Lung (tissue), 12 donors: Measurements from ENCODE around the gene RRP8. TPM values are rescaled to one million over a fixed set of nuclear protein-coding genes. Genes with fewer than 3 reads are reported as not detected.

ENCODE experiments used
- ATAC-seq: fragments of 200-7000 bp; cut with Tn5 transposase; one replicate; pipeline ENCODE4 v1.9.1; 2020; ENCODE audit warnings: moderate number of reproducible peaks; ENCODE audit not compliant: insufficient read depth, low FRiP score
- DNase-seq, 3 donors: peaks; one replicate each; pipeline ENCODE4 v3.0.0-alpha.2; 2013 to 2017
- H3K27ac ChIP-seq, 2 donors: one replicate each; pipeline ENCODE4 v1.5.1; 2013; ENCODE audit warnings: mild to moderate bottlenecking in 2 of 2, moderate library complexity in 2 of 2, control low read depth in 1 of 2, inconsistent platforms in 1 of 2, low read depth in 1 of 2, low read length in 1 of 2
- H3K27me3 ChIP-seq, 3 donors: one replicate each; pipeline ENCODE4 v1.5.1; 2013; ENCODE audit warnings: low read length in 2 of 3; ENCODE audit not compliant: control insufficient read depth in 3 of 3, insufficient read depth in 3 of 3
- H3K36me3 ChIP-seq, 4 donors: one replicate each; pipeline ENCODE4 v1.5.1; 2013; ENCODE audit warnings: low read length in 4 of 4, mild to moderate bottlenecking in 1 of 4, moderate library complexity in 1 of 4; ENCODE audit not compliant: control insufficient read depth in 4 of 4, insufficient read depth in 4 of 4
- H3K4me1 ChIP-seq, 5 donors: one replicate each; pipeline ENCODE4 v1.5.1; 2013; ENCODE audit warnings: low read length in 5 of 5, mild to moderate bottlenecking in 2 of 5, moderate library complexity in 1 of 5; ENCODE audit not compliant: control insufficient read depth in 5 of 5, insufficient read depth in 5 of 5
- H3K4me3 ChIP-seq: one replicate; pipeline ENCODE4 v1.5.1; 2013; ENCODE audit warnings: mild to moderate bottlenecking, control low read depth, moderate library complexity
- H3K9ac ChIP-seq, 2 donors: one replicate each; pipeline ENCODE4 v1.5.1; 2013; ENCODE audit warnings: low read length in 2 of 2, control low read depth in 1 of 2; ENCODE audit not compliant: insufficient read depth in 1 of 2
- H3K9me3 ChIP-seq, 4 donors: one replicate each; pipeline ENCODE4 v1.5.1; 2013; ENCODE audit warnings: low read length in 3 of 4, mild to moderate bottlenecking in 1 of 4, moderate library complexity in 1 of 4; ENCODE audit not compliant: control insufficient read depth in 4 of 4, insufficient read depth in 3 of 4
- CTCF ChIP-seq: IDR thresholded peaks from 2 replicates; pipeline ENCODE4 v1.5.1; 2012; ENCODE audit warnings: mild to moderate bottlenecking; ENCODE audit errors: control extremely low read depth, extremely low read depth
- WGBS, 2 donors: extraction: QIAGEN DNeasy Blood & Tissue Kit; methylation state at CpG; one replicate each; pipeline ENCODE4 v1.1.7; 2013; 5-methylcytosine and 5-hydroxymethylcytosine counted together
- polyA plus RNA-seq, 2 donors: library from polyadenylated mRNA; stranded (reverse); fragments of 200-250 nt; gene quantifications; one replicate each; pipeline ENCODE4 v1.2.1, GENCODE V29; 2013
- total RNA-seq, 2 donors: library from RNA; depleted of rRNA in 1 of 2; stranded (reverse); fragments of >200 nt in 1 of 2; gene quantifications; one replicate each; pipeline ENCODE4 v1.2.1, GENCODE V29; 2014 to 2021
- donor health status: control.
- donor health status: control.
- donor health status: Bipolar disorder and iron deficiency.
- donor health status: healthy.
- donor health status: DM: yes; HTN: yes; CAD: no.

Gene RRP8
- total and polyA plus RNA-seq, 4 donors, result 15.0 to 19.1 (median 16.8) TPM

- TF ChIP-seq CTCF, result no peak
- Histone ChIP-seq H3K4me3 (no peak overlapping the region), H3K27me3 (no peaks in the 10 kb centered on the region), H3K36me3 (peaks cover 14 to 35% (median 29%) of the 10 kb centered on the region in 4 donors), H3K27ac (peak overlapping the region; percentile 88 to 89), H3K9me3 (no peaks in the 10 kb centered on the region), H3K9ac (peak overlapping the region; percentile 31 to 90), H3K4me1 (peaks cover 14 to 55% (median 26%) of the 10 kb centered on the region in 5 donors)
- WGBS, 2 donors, result 12 to 15% methylated on average over 11 of the region's 11 CpGs
- DNase-seq (peak; percentile 97 to 98 (median 97)), ATAC-seq (peak; percentile 50)
Observed at GRCh38 chr11:6606471-6607189, 3.2 kb upstream of the RRP8 start.

- Histone ChIP-seq H3K9me3 (no peaks in the 10 kb centered on the region), H3K9ac (peak overlapping the region; percentile 83 to 98), H3K27me3 (no peaks in the 10 kb centered on the region), H3K4me1 (peaks cover 10 to 50% (median 26%) of the 10 kb centered on the region in 5 donors), H3K36me3 (peaks cover 23 to 37% (median 33%) of the 10 kb centered on the region in 4 donors), H3K27ac (peak overlapping the region in 1 of 2 donors; percentile 97), H3K4me3 (peak overlapping the region; percentile 84)
- DNase-seq (no peak), ATAC-seq (no peak)
- TF ChIP-seq CTCF, result no peak
- WGBS, 2 donors, result 16 to 26% methylated on average over 3 of the region's 3 CpGs
Observed at GRCh38 chr11:6604790-6605189, 1.4 kb upstream of the RRP8 start.

GRCh38 chr11:6604081-6604626, 738 bp upstream of the RRP8 start:
- DNase-seq (peak; percentile 73 to 84 (median 83)), ATAC-seq (peak; percentile 19)
- Histone ChIP-seq H3K4me1 (peaks cover 9 to 50% (median 26%) of the 10 kb centered on the region in 5 donors), H3K9me3 (no peaks in the 10 kb centered on the region), H3K4me3 (peak overlapping the region; percentile 84), H3K27ac (peak overlapping the region; percentile 94 to 97), H3K27me3 (no peaks in the 10 kb centered on the region), H3K9ac (peak overlapping the region; percentile 83 to 98), H3K36me3 (peaks cover 25 to 37% (median 29%) of the 10 kb centered on the region in 4 donors)
- WGBS, 2 donors, result 0% methylated on average over 20 of the region's 20 CpGs
- TF ChIP-seq CTCF, result peak; percentile 12
